HG03457 (cell line): ENCODE measurements around the gene CFAP73.
"Not testable (repeated sequence)": the region's sequence is repeated elsewhere in the genome, so short reads cannot be mapped to it uniquely, and the experiment has no call there.

Experiments used
- ATAC-seq: cut with Tn5 transposase; IDR thresholded peaks from one replicate; pipeline ENCODE4 v1.9.1; 2021; ENCODE audit warnings: moderate number of reproducible peaks; ENCODE audit not compliant: unreplicated experiment

CFAP73 gene

DNA sequence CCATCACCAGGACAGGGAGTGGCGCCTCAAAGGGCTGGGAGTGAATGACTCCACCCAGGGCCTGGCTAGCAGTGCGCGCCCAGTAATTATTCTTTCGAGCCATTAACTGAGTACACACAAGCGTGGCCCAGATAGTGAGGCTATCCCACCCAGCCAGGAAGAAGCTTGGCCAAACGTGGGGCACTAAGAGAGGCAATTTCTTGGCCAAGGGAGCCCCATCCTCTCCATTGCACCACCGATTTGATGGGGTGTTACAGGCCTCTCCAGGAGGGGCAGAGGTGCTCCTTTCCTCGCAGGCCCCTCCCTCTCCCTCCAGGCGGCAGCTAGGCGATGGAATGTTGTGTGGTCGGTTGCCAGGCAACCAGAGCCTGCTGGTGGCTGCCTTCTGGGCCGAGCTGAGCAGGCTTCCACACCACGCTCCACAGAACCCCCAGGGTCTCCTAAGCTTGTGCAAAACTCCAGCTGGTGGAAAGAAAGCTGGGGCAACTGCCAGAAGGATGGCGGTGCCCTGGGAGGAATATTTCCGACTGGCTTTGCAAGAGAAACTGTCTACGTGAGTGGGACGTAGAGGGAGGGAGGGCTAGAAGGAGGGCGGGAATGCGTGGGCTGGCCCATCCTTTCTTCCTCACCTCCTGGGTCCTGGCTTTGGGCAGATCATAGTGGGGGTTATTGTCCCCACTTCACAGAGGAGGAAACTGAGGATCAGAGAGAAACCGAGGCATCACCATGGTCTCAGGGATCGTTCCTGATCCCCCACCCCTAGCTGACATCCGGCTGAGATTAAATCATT, at the start of gene CFAP73:
Gene CFAP73, plus strand, starts transcription at position 364 of the 790 bp plus-strand sequence. Its CDS starts 134 bp downstream, at position 498.
- ATAC-seq = no peak

DNA sequence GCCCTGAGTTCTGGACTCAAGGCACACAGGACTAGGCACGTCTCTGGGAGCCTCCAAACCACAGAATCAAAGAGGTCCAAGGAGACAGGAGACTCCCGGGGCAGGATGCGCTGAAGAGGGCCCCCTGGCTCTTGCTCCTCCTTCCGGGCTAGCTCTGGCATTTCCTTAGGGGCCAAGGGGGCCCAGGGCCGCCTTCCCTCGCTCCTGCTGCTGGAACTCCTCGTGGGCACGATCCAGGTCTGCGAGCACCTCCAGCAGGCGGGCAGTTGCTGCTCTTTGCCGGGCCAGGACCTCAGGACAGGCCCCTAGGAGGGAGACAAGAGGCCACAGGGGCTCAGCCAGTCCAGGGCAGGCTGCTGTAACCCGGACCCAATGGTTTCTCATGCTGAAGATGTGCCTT, 49.8 kb upstream of the CFAP73 start:
- ATAC-seq = no peak

DNA sequence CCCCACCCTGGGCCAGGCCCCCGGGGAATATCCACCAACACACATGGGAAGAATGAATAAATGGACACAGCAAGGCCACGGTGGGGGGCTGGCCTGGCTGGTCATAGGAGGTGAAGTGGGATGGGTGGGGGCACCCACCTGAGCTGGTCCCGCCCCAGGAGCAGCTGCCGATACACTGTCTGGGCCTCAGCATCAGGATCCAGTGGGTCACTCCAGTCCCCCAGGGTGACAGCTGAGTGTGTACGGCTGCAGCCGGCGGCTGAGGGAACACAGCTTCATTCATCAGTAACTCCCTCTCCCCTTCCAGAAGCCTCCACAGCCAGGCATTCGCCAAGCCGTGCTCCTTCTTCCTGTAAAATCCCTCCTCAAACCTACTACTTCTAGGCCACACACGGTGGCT, 47.8 kb upstream of the CFAP73 start:
- ATAC-seq = no peak

DNA sequence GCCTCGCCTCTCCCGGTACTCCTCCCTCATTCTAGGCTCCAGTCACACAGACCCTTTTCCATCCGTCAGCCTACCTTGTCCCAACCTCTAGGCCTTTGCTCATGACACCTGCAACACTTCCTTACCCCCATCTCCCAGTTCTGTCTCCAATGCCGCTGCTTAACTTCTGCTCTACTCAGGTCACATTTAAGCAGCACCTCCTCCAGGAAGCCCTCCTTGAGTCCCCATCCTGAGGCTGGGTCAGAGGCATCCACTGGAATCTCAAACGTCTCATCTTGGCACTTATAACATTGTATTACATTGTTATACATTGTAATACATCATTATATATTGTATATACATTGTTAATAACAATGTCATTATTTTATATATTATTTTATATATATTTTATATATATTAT, 46.7 kb upstream of the CFAP73 start:
- ATAC-seq = no peak

DNA sequence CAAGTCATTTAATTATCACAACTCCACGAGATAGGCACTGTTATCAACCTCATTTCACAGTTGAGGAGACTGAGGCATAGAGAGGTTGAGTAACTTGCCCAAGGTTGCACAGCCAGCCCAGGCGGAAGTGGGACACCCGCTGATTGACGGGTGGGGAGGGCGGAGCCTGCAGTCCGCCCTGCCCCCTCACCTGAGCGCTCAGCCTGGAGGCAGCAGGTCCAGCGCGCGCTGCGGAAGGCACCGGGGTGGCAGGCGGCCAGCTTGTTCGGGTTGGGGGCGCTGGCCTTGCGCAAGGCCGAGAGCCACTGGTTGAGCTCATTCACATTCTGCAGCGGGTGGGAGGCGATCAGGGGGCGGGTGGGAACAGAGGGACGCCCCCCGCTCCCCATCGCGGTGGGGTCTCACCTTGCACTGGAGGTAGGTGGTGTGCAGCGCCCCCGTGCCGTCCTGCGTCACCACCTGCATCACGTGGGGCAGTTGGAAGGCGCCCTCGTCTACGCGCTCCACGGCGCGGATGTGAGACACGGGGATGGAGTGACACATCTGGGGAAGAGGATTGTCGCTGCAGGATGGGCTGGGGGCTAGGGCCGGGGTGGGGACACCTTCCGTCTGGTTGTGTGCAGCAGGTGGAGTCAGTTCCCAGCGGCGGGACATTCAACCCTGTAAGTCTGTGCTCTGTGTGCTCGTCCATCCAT, 45.6 kb upstream of the CFAP73 start:
- no peak for ATAC-seq

DNA sequence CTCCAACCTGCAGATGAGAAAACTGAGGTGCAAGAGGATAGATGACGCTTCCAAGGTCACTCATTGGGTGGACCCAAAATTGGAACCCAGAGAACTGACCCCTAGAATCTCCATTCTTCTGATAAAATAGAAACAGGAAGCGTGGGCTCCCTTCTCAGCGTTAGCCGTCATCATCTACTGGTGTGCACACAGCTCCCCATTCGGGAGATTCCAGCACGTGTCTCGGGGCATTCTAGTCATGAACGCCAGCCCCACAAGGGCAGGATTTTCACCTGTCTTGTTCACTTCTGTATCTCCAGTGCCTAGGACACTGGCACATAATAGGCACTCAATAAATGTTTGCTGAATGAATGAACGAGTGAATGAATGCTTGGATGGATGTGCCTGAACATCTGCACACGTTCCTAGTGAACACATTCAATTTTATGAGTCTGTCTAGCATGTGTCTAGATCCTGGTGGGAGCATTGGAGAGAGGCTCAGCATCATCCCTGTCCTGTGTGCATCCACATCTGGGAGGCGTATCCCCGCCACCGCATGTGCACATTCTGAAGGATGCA, 44.5 kb upstream of the CFAP73 start:
- no peak for ATAC-seq

DNA sequence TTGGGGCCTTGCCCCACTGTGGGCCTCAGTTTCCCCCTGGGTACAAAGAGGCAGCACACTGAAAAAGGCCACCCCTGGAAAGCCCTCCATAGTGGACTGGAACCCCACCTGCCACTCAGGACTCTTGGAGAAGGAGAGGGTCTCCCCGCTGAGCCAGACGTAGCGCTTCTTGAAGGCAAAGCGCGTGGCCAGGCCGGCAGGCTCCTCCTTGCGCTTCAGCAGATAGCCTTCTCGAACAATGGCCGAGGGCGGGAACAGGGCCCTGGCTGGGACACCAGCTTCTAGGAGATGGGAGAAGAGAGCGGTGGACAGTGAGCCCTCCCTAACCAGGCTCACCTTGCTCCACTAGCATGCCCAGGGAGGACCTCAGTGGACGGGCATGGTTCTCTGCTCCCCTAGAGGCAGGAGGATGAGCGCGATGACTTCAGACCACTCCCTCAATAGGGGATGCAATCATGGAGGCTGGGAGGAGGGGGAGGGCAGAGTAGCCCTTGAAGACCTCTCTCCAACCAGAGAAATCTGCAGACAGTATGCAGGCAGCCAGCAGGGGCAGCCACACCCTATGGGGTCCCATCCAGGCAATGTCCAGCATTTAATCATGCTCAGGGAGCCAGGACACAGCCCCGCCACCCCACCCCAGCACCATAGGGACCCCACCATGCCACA, 43.8 kb upstream of the CFAP73 start:
- no peak for ATAC-seq

DNA sequence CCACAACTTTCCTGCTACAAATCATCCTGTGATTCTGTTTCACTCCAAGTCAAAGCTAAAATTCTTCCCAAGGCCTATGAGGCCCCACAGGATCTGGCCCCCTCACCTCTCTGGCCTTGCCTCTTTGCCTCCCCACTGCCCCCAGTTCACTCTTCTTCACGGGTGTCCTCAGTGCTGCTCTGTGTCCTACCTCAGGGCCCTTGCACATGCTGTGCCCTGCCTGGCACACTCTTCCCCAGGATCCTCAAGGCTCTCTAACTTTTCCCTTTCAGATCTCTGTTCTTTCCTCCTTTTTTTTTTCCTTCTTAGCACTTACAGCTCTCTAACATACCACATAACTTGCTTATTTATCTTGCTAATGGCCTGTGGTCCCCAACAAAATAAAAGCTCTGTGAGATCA, 43.2 kb upstream of the CFAP73 start:
- no peak for ATAC-seq

DNA sequence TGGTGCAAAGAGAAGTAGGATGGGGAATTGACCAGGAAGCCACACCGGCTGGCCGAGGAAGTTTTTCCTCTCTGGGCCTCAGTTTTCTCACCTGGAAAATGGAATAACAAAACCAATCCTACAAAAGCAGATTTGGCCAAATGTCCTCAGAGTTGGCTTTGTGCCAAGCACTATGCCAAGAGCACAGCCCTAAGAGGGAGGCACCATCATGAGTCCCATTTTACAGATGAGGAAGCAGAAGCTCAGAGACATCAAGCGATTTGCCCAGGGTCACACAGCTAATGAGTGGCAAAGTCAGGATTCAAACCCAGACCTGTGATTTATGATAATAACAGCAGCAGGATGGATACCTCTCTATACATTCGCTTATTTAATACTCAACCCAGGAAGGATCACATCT, 41.2 kb upstream of the CFAP73 start:
- no peak for ATAC-seq

DNA sequence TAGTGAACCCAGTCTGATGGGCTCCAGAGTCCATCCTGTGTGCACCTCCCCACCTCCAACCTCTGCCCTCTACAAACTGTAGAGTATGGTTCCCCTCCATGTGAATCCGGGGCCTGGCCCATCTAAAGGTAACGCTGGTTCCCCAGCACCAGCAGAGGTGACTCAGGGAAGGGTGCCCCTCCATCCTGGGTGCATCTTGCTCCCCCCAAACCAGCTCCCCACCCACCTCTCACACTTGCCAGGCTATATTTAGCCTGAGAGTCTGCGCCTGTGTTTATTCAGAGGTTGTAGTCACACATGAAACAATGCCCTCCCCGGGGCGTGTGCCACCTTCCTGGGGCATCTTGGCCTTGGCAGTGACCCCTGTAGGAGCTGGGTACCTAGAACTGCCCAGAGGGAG, 40.2 kb upstream of the CFAP73 start:
- ATAC-seq = no peak

DNA sequence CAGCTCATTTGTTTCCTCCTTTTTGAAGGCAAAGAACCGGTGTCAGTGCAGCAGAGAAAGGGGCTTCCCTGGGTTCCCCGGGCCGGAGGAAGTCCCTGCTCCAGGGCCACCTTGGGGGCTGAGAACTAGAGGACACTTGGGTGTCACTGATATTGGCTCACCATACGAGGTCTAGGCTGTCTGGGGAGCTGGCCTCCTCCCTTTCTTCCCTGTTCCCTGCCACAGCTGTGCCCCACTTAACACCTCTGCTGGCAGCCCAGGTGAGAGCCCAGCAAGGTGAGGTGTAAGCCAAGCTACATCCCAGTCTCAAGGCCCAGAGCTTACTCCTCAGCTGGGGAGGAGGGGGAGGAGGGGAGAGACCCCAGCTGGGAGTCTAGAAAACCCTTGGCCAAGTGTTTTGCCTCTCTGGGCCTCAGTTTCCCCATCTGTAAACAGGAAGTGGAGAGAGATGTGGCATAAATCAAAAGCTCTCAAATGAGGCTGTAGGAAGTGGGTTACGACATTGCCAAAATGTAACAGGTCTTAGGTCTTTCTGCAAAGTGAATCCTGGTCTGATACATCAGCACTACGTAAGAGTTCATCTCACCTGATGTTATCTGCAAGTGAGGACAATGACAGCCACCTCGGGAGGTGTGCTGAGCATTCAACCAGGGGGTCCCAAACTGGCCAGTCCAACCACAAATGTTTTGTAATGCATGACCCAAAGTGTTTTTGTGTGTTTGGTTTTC, 39.5 kb upstream of the CFAP73 start:
- ATAC-seq = no peak

DNA sequence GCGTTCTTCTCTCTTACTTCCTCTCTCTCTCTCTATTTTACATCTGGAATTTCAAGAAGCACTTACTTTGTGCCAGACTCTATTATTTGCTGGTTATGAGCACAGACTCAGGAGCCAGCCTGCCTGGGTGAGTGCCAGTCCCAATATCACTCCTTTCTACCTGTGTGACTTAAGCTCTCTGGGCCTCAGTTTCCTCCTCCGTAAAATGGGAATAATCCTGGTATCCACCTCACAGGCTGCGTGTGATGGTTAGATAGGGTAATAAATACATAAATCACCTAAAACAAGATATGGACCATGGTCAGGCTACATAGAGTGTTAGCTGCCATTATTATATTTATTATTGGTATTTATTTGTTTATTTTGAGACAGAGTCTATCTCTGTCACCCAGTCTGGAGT, 38.3 kb upstream of the CFAP73 start:
- no peak for ATAC-seq

DNA sequence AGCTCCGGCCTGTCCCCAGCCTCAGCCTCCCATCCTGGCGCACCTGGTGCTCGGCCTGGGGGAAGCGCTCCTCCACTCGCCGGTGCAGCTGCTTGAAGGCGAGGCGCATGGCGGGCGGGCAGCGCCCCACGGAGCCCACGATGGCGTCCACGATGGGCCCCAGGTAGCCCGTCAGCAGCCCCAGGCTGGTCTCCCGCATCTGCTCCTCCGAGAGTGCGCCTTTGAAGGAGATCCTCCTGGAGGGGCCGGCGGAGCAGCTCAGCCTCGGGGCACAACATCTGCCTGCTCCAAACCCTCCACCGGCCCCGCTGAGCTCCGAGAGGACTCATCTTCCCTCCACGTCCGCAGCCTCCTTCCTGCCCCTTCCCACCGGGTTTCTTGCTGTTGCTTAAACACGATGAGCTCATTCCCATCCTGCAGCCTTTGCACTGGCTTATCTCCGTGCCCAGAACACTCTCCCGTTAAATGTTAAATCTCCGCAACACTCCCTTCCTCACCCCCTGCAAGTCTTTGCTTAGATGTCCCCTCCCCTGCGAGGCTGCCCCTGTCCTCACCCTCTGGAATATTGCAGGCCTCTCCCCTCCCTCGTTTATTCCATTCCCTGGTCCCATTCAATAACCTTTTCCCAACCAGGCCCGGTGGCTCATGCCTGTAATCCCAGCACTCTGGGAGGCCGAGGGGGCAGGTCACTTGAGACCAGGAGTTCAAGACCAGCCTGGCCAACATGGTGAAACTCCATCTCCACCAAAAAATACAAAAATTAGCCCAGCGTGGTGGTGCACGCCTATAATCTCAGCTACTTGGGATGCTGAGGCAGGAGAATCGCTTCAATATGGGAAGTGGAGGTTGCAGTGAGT, 37.3 kb upstream of the CFAP73 start:
- no peak for ATAC-seq

DNA sequence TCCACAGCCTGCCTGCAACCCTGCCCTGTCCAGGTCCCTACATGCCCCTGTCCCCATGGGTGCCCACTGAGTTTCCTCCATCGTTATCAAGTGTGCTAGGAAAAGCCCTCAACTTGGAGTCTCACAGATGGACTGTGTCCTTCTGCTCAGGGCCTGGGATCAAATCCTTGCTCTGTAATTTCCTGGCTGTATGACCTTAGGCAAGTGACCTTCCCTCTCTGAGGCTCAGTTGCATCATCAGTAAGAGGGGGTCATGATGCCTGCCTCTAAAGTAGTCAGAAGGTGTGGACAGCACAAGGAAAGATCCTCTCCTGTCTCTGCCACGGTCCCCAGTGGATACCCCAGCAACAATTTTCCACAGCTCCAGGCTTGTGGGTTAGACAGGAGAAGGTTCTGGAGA, 36.1 kb upstream of the CFAP73 start:
- no peak for ATAC-seq

DNA sequence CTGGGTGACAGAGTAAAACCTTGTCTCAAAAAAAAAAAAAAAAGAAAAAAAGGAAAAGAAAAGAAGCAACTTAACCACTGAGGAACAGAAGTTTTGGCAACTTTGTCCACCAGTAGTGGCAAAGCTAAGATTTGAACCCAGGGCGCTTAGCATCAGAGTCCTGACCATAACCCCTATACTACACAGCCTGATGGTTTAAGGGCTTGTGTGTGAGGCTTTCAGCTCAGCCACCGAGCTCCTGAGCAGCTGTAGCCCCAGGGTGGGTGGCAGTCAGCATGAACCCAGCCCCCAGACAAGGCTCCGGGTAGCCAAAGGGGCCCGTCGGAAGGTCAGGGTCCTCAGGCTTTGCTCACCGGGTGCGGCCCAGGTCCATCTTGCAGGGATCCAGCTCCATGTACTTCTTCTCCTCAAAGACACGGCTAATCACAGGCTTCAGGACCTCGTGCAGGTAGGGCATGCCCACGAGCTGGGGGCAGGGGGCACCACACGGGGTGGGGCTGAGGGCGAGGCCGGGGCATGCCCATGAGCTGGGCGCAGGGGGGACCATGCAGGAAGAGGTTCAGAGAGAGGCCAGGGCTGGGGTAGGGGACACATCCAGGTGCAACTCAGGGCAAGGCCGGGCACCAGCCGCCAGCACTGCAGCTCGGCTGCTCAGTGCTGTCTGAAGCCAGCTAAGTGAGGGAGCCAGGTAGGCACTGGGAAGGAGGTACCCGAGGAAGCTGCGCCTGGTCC, 34.9 kb upstream of the CFAP73 start:
- no peak for ATAC-seq

DNA sequence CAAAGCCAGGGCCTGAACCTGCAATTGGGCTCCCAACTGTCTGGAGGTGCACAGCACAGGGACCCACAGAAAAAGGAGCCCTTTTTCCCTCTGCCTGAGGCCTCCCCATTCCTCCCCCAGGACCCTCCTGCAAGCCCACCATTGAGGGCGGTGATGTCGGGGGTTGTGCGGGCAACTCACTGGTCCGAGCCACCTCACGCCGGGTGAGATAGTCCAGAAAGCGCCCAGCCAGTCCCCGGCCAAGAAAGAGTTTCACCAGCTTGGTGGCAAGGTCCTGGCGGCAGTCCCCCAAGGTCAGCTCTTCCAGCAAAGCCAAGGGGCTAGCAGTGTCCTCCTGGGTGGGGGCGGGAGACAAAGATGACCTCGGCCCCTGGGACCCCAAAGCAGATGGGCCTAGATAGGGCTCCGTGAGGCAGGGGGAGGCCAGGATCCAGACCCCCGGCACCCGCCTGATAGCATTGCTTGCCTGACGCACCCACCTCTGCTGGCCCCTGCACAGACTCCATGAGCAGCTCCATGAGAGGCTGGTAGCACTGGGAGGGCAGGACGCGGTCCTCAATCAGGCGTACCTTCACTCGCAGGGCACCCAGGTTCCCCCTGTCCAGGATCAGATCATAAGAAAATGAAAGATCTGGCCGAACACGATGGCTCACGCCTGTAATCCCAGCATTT, 33.9 kb upstream of the CFAP73 start:
- ATAC-seq = no peak

DNA sequence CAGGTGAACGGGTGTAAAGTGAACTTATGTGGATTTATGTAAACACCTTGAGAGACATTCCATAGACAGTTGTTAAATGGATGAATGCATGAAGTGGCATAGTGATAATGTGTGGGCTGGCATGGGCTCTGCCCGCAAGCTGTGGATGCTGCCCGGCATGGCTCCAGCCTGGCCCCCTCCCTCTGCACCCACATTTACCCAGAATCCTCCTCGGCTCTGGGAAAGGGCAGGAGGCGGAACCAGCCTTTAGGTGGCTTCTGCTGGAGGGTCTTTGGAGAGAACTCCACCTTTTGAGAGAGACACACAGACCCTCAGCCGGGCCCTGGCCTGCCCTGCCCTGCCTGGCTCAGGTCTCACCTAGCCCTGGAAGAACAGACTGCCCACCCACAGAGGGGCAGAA, 32.6 kb upstream of the CFAP73 start:
- no peak for ATAC-seq

DNA sequence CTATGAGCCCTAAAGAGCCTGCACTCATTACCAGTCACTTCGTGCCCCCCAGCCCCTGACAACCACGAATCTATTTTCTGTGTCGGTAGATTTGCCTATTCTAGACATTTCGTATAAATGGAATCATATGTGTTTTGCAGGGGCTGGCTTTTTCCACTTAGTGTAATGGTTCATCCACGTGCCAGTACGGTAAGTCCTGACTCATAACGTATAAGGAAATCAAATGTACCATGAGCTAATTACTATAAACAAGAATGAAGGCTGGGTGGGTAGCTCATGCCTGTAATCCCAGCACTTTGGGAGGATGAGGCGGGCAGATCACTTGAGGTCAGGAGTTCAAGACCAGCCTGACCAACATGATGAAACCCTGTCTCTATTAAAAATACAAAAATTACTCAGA, 31.8 kb upstream of the CFAP73 start:
- not testable (repeated sequence) for ATAC-seq

DNA sequence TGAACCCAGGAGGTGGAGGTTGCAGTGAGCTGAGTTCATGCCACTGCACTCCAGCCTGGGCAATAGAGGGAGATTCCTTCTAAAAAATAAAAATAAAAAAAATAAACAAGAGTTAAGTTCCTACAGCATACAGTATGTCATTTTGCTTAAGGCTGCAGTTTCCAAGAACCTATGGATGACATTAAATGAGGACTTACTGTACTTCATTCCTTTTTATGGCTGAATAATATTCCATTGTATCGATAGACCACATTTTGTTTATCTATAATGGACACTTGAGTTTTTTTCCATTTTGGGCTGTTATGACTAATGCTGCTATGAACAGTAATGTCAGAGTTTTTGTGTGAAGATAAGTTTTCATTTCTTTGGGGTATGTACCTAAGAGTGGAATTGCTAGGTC, 31.4 kb upstream of the CFAP73 start:
- ATAC-seq = no peak
